ES-I3 (cell line): Measurements from ENCODE around the gene CHKA.
"Not testable (repeated sequence)": the region's sequence is repeated elsewhere in the genome, so short reads cannot be mapped to it uniquely, and the experiment has no call there.

Experiments used
- H3K36me3 ChIP-seq: 2 replicates; pipeline ENCODE4 v1.6.1; 2013; ENCODE audit warnings: mild to moderate bottlenecking, low read length, control low read depth, moderate library complexity; ENCODE audit not compliant: insufficient read depth
- H3K4me1 ChIP-seq: 2 replicates; pipeline ENCODE4 v1.6.1; 2013; ENCODE audit warnings: mild to moderate bottlenecking, control low read depth, low read length; ENCODE audit not compliant: insufficient read depth
- H3K9ac ChIP-seq: 2 replicates; pipeline ENCODE4 v1.6.1; 2013; ENCODE audit warnings: low read depth, mild to moderate bottlenecking, low read length, moderate library complexity
- H3K9me3 ChIP-seq: 2 replicates; pipeline ENCODE4 v1.6.1; 2013; ENCODE audit warnings: mild to moderate bottlenecking, low read length, moderate library complexity; ENCODE audit not compliant: control insufficient read depth, insufficient read depth

Gene CHKA

DNA sequence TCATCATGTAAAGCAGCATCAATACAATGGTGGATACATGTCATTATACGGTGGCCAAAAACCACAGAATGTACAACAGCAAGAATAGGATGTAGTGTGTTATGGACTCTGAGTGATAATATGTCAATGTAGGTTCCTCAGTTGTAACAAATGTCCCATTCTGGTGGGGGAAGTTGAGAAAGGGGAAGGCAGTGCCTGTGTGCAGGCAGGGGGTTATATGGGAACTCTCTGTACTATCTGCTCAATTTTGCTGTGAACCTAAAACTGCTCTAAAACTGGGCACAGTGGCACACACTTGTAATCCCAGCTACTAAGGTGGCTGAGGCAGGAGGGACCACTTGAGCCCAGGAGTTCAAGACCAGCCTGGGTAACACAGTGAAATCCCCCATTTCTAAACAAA lies 5.9 kb downstream of the CHKA start:
- Histone ChIP-seq H3K9ac (no peak overlapping the region), H3K4me1 (peaks cover 23% of the 10 kb centered on the region), H3K9me3 (no peaks in the 10 kb centered on the region), H3K36me3 (no peaks in the 10 kb centered on the region)

DNA sequence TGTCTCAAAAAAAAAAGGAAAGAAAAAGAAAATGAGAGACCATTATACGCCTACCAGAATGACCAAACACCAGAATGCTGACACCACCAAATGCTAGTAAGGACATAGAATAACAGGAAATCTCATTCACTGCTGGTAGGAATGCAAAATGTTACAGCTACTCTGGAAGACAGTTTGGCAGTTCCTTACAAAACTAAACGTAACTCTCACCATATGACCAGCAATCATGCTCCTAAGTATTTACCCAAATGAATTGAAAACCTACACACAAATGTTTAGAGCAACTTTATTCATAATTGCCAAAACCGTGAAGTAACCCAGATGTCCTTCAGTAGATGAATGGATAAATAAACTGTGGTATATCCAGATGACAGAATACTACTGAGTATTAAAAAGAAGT lies 7.2 kb downstream of the CHKA start:
- peaks cover 22% of the 10 kb centered on the region for H3K4me1 ChIP-seq
- no peak overlapping the region for H3K9ac ChIP-seq

DNA sequence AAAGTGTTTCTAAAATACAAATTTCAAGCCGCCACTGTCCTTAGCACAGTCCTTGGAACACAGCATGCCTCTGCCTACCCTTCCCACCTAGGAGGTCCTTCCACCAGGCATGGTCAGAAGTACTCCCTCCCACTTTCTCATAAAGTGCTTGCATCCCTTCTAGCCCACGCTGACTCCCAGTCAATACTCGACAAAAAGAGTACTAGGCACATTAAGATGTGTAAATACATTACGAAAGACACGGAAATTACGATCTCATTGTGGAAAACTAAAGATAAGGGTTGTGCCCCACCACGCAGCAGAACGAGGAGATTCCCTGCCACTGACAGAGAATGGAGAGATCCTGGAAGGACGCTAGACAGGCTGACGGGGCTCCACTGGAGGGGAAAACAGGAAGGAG lies 13.5 kb downstream of the CHKA start:
- peaks cover 7% of the 10 kb centered on the region; the same call in 1 of the 2 replicates for H3K36me3 ChIP-seq
- H3K9ac ChIP-seq = no peak overlapping the region
- no peaks in the 10 kb centered on the region for H3K9me3 ChIP-seq
- 0 out of 2 replicates have a peak, but pooled peaks cover 3% of the 10 kb centered on the region for H3K4me1 ChIP-seq

More for the DNA sequence above, 7.2 kb downstream of the CHKA start:
- Histone ChIP-seq H3K36me3 (no peaks in the 10 kb centered on the region), H3K9me3 (no peaks in the 10 kb centered on the region)

DNA sequence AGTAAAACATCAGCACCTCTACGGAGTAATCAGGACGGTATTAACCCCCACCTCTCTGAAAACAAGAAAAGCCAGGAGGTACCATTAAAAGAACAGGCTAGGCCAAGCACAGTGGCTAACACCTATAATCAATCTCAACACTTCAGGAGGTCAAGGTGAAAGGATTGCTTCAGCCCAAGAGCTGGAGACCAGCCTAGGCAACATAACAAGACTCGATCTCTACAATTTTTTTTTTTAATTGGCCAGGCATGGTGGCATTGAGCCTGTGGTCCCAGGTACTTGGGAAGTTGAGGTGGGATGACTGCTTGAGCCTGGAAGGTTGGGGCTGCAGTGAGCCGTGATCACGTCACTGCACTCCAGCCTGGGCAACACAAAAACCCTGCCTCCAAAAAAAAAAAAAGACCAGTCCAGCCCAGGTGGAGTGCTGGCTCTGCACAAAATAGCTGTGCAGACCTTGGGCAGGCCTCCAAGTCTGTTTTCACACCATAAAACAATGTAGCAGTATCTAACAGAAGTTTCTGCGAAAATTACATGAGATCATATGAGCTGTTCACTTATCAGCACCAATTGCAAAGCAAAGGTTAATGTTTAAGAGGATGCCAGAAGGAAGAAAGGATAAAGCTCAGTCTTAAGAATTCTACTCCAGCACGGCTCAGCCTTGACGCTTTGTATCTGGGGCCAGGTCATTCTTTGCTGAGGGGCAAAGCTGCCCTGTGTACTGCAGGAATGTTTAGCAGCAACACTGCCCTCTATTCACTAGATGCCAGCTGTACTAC lies 14.8 kb downstream of the CHKA start:
- Histone ChIP-seq H3K9ac (no peak overlapping the region), H3K36me3 (peaks cover 7% of the 10 kb centered on the region; the same call in 1 of the 2 replicates), H3K9me3 (no peaks in the 10 kb centered on the region), H3K4me1 (0 out of 2 replicates have a peak, but pooled peaks cover 3% of the 10 kb centered on the region)

DNA sequence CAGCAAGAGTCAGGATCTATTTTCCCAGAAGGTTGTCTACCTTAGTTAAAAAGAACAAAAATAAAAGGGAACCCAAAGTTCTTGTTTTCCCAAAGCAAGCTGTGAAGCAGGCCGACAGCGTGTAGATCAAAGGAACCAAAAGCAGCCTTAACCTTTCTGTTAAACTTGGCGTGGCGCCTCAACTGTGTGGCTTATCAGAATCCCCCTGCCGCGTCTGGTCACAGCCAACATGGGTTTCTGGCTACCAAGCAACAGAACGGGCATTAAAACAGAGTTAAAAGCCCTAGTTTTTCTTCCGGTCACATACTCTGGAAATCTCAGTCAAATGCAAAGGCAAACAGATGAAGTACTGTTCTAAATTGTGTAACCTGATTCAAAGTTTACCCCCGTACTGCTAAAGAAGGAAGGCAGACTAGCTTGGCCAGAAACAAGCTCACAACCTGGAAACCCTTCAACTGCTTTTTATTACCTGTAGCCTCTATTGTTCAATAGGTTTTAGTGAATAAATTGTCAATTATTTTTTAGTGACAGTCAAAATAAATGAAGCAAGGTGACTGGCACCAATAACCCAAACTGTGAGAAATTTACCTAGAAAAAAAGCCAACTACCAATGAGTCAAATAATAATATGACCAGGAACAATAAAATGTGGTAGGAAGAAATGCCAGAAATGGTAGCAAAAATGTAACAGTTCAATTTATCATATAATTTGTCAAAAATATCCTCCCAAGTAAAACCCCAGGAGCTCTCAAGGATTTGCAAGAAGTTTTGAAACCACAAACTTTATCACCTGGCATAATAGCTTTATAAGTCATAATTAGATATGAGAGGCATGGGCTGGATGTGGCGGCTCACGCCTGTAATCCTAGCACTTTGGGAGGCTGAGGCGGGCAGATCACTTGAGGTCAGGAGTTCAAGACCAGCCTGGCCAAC lies 21.4 kb downstream of the CHKA start:
- H3K9ac ChIP-seq = no peak overlapping the region
- no peaks in the 10 kb centered on the region for H3K9me3 ChIP-seq
- 0 out of 2 replicates have a peak, but pooled peaks cover 2% of the 10 kb centered on the region for H3K36me3 ChIP-seq
- no peaks in the 10 kb centered on the region; the same call in 1 of the 2 replicates for H3K4me1 ChIP-seq

- Histone ChIP-seq H3K4me1 (no peaks in the 10 kb centered on the region; the same call in 1 of the 2 replicates), H3K36me3 (no peaks in the 10 kb centered on the region), H3K9me3 (no peaks in the 10 kb centered on the region), H3K9ac (no peak overlapping the region)
Measured at GRCh38 chr11:68099057-68099456, 22.1 kb downstream of the CHKA start.

DNA sequence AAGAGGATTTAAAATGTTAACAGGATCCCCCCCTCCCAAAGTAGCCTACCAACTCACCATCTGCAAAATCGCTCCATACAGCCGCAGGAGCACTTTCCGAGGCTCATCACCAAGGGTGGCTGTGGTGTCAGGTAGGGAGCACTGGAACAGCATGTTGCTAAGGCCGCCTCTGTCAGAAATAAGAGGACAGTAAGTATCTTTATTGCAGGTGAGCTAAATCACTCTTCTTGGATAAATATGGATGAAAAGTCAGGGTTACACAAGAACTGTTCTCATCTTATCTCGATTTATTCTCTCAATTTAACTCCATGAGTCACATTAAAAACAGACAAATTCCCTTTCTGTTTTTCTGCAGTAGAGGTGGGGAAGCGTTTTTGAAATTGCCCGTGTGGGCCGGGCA lies 24.2 kb downstream of the CHKA start:
- no peaks in the 10 kb centered on the region for H3K9me3 ChIP-seq
- H3K4me1 ChIP-seq = no peaks in the 10 kb centered on the region; the same call in 1 of the 2 replicates
- H3K9ac ChIP-seq = no peak overlapping the region
- no peaks in the 10 kb centered on the region; the same call in 1 of the 2 replicates for H3K36me3 ChIP-seq

GRCh38 chr11:68093565-68093964 lies 27.6 kb downstream of the CHKA start:
- no peaks in the 10 kb centered on the region for H3K9me3 ChIP-seq
- no peaks in the 10 kb centered on the region for H3K4me1 ChIP-seq
- no peak overlapping the region for H3K9ac ChIP-seq
- peaks cover 2% of the 10 kb centered on the region; the same call in 1 of the 2 replicates for H3K36me3 ChIP-seq

DNA sequence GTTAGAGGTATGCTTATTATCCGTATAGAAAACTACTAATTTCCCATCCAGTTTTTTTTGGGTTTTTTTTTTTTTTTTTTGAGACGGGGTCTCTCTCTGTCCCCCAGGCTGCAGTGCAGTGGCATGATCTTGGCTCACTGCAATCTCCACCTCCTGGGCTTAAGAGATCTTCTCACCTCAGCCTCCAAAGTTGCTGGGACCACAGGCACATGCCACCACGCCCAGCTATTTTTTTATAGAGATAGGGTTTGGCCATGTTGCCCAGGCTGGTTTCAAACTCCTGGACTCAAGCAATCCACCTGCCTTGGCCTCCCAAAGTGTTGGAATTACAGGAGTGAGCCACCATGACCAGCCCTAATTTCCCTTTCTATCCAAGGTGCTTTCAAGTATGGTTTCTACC lies 28.2 kb downstream of the CHKA start:
- not testable (repeated sequence) for H3K9ac ChIP-seq, H3K4me1 ChIP-seq, H3K9me3 ChIP-seq, H3K36me3 ChIP-seq

DNA sequence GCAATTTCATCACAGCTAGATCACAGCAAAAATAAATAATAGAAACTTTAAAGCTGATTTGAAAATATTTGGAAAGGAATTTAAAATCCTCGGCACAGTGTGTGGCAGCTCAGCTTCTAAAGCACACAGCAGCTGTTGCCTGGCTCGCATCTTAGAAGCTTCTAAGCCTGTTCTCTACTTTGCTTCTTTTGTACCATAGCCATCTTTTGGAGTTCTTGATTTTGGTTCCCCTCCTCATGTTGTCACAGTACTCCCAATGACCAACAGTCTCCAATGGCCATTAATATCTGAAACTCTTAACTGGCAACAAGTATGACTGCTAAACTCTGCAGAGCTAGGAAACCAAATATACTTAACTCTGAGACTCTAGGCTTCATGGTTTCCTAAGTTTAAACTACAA lies 28.8 kb downstream of the CHKA start:
- Histone ChIP-seq H3K36me3 (peaks cover 2% of the 10 kb centered on the region; the same call in 1 of the 2 replicates), H3K9ac (no peak overlapping the region), H3K4me1 (no peaks in the 10 kb centered on the region), H3K9me3 (no peaks in the 10 kb centered on the region)

GRCh38 chr11:68090706-68091105 lies 30.5 kb downstream of the CHKA start:
- Histone ChIP-seq H3K4me1 (no peaks in the 10 kb centered on the region), H3K36me3 (peaks cover 2% of the 10 kb centered on the region; the same call in 1 of the 2 replicates), H3K9me3 (no peaks in the 10 kb centered on the region), H3K9ac (no peak overlapping the region)

GRCh38 chr11:68090287-68090686 lies 30.9 kb downstream of the CHKA start:
- Histone ChIP-seq H3K9me3 (no peaks in the 10 kb centered on the region), H3K9ac (no peak overlapping the region), H3K36me3 (peaks cover 2% of the 10 kb centered on the region; the same call in 1 of the 2 replicates), H3K4me1 (no peaks in the 10 kb centered on the region)

DNA sequence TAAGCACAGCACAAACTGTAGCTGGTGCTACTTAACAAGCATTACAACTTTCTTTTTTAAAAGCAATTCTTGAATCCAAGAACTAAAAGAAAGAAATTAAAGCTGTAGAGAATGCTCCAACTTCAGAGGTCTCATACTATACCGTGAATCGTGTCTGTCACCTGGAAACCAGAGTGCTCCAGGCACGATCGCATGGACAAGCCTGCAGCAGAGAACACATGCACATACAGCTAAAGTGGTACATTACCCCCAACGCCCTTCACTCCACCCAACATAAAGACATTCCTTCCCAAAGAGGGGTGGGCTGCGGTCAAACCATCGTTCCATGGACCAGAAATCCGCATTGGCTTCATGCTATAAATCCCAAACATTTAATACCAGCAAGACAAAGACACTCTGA lies 31.5 kb downstream of the CHKA start:
- no peak overlapping the region for H3K9ac ChIP-seq
- no peaks in the 10 kb centered on the region for H3K4me1 ChIP-seq
- peaks cover 2% of the 10 kb centered on the region; the same call in 1 of the 2 replicates for H3K36me3 ChIP-seq
- no peaks in the 10 kb centered on the region for H3K9me3 ChIP-seq

DNA sequence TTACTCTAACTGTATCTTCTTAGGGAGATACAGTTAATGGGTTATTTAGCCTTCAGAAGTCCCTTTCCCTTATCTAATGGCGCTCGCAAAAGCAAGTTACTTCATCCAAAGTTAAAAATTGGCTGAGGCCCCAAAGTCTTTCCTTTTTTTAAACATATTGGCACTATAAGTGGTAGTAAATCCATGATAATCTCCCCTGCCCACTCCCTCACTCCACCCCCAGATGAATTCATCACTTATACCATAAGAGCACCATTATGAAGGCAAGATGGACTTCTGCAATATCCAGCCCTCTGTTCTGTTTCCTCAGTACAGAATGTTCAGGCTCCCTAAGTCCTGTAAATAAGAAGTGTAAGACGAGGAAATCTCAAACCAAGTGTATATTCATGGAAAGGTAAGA lies 37.7 kb downstream of the CHKA start:
- Histone ChIP-seq H3K9ac (no peak overlapping the region), H3K36me3 (no peaks in the 10 kb centered on the region), H3K9me3 (no peaks in the 10 kb centered on the region), H3K4me1 (no peaks in the 10 kb centered on the region)
